Measurements from ENCODE around the gene COL26A1. TPM values are rescaled to one million over a fixed set of nuclear protein-coding genes. Genes with fewer than 3 reads are reported as not detected.

Gene COL26A1
- total RNA-seq, 2 donors from 2014 or later = 0.14 TPM; not detected in 1

- H3K36me3 ChIP-seq = no peaks in the 10 kb centered on the region
- TF ChIP-seq CTCF (IDR thresholded peaks at IDR 0.05) = no peak
- no peak for ATAC-seq (ENCODE audit: insufficient number of reproducible peaks, low FRiP score, low read depth)
- DNase-seq (ENCODE audit: low spot score) = no peak
- no peaks in the 10 kb centered on the region for H3K4me1 ChIP-seq (ENCODE audit: control insufficient read depth in 1 of 2, low read depth in 2 of 2)
- H3K27me3 ChIP-seq (replicated peaks; ENCODE audit: insufficient read depth) = no peaks in the 10 kb centered on the region
- H3K9me3 ChIP-seq = peaks cover 5% of the 10 kb centered on the region
- no peak overlapping the region for H3K27ac ChIP-seq
- no peak overlapping the region for H3K4me3 ChIP-seq
Measured at GRCh38 chr7:101519324-101520023, 156.8 kb downstream of the COL26A1 start.

GRCh38 chr7:101521430-101521925 is 158.8 kb downstream of the COL26A1 start:
- no peak for TF ChIP-seq CTCF (IDR thresholded peaks at IDR 0.05)
- ATAC-seq (ENCODE audit: insufficient number of reproducible peaks, low FRiP score, low read depth) = no peak
- H3K4me3 ChIP-seq = no peak overlapping the region
- peaks cover 5% of the 10 kb centered on the region for H3K9me3 ChIP-seq
- H3K4me1 ChIP-seq (ENCODE audit: control insufficient read depth in 1 of 2, low read depth in 2 of 2) = no peaks in the 10 kb centered on the region
- no peak overlapping the region for H3K27ac ChIP-seq
- no peak for DNase-seq (ENCODE audit: low spot score)
- no peaks in the 10 kb centered on the region for H3K27me3 ChIP-seq (replicated peaks; ENCODE audit: insufficient read depth)
- H3K36me3 ChIP-seq = no peaks in the 10 kb centered on the region

GRCh38 chr7:101522021-101522420 is 159.3 kb downstream of the COL26A1 start:
- Histone ChIP-seq H3K27ac (no peak overlapping the region), H3K36me3 (no peaks in the 10 kb centered on the region), H3K27me3 (replicated peaks; ENCODE audit: insufficient read depth) (no peaks in the 10 kb centered on the region), H3K4me3 (no peak overlapping the region), H3K4me1 (ENCODE audit: control insufficient read depth in 1 of 2, low read depth in 2 of 2) (no peaks in the 10 kb centered on the region), H3K9me3 (peaks cover 5% of the 10 kb centered on the region)
- no peak for ATAC-seq (ENCODE audit: insufficient number of reproducible peaks, low FRiP score, low read depth)
- no peak for DNase-seq (ENCODE audit: low spot score)
- TF ChIP-seq CTCF (IDR thresholded peaks at IDR 0.05) = no peak

GRCh38 chr7:101527844-101528667 is 165.4 kb downstream of the COL26A1 start:
- Histone ChIP-seq H3K4me1 (ENCODE audit: control insufficient read depth in 1 of 2, low read depth in 2 of 2) (peaks cover 6 to 18% of the 10 kb centered on the region in 2 donors), H3K36me3 (no peaks in the 10 kb centered on the region), H3K4me3 (no peak overlapping the region), H3K9me3 (peaks cover 5% of the 10 kb centered on the region), H3K27me3 (replicated peaks; ENCODE audit: insufficient read depth) (no peaks in the 10 kb centered on the region), H3K27ac (peak overlapping the region; percentile 30 to 44)
- ATAC-seq (ENCODE audit: insufficient number of reproducible peaks, low FRiP score, low read depth) = peak; percentile 71
- no peak for TF ChIP-seq CTCF (IDR thresholded peaks at IDR 0.05)
- DNase-seq (ENCODE audit: low spot score) = no peak

GRCh38 chr7:101529560-101529959 is 166.9 kb downstream of the COL26A1 start:
- Histone ChIP-seq H3K27me3 (replicated peaks; ENCODE audit: insufficient read depth) (no peaks in the 10 kb centered on the region), H3K36me3 (no peaks in the 10 kb centered on the region), H3K9me3 (no peaks in the 10 kb centered on the region), H3K27ac (no peak overlapping the region), H3K4me3 (no peak overlapping the region), H3K4me1 (ENCODE audit: control insufficient read depth in 1 of 2, low read depth in 2 of 2) (peaks cover 6 to 18% of the 10 kb centered on the region in 2 donors)
- no peak for TF ChIP-seq CTCF (IDR thresholded peaks at IDR 0.05)
- DNase-seq (ENCODE audit: low spot score) = no peak
- no peak for ATAC-seq (ENCODE audit: insufficient number of reproducible peaks, low FRiP score, low read depth)
